ENCODE data around the gene GNG2. TPM values are rescaled to one million over a fixed set of nuclear protein-coding genes. Genes with fewer than 3 reads are reported as not detected.

The GNG2 gene
- total RNA-seq, 4 donors from 2014 or later, result 3.6 to 8.1 (median 7.2) TPM

GRCh38 chr14:51828017-51828797 lies 32.2 kb upstream of the GNG2 start:
- DNase-seq (ENCODE audit: low spot score in 2 of 2), result no peak
- 45% methylated on average over 8 of the region's 8 CpGs for WGBS
- Histone ChIP-seq H3K4me1 (no peaks in the 10 kb centered on the region), H3K36me3 (no peaks in the 10 kb centered on the region), H3K4me3 (no peak overlapping the region), H3K27ac (no peak overlapping the region), H3K9me3 (no peaks in the 10 kb centered on the region), H3K27me3 (no peaks in the 10 kb centered on the region)
- TF ChIP-seq POLR2A (IDR thresholded peaks at IDR 0.05) (no peak), EP300 (IDR thresholded peaks at IDR 0.05) (no peak), POLR2AphosphoS5 (IDR thresholded peaks at IDR 0.05) (no peak)

DNA sequence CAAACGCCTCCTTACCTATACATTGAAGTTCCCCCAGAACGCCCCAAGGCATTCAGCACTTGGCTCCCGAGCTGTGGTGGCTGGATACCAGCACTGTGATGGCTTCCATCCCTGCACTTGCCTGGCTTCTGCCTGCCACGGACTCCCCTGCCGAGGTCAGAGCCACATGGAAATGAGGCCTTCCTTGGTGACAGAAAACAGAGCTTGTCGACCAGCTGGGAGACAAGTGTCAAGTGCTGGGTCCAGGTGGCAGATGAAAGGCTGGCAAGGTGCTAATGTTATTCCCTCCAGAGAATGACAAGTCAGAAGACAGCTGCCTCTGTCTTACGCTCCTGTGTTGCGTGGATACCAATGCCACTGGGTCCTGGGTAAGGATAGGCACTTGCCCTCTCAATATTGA lies 26.2 kb upstream of the GNG2 start:
- no peaks in the 10 kb centered on the region for H3K36me3 ChIP-seq
- TF ChIP-seq, protein P1, sequence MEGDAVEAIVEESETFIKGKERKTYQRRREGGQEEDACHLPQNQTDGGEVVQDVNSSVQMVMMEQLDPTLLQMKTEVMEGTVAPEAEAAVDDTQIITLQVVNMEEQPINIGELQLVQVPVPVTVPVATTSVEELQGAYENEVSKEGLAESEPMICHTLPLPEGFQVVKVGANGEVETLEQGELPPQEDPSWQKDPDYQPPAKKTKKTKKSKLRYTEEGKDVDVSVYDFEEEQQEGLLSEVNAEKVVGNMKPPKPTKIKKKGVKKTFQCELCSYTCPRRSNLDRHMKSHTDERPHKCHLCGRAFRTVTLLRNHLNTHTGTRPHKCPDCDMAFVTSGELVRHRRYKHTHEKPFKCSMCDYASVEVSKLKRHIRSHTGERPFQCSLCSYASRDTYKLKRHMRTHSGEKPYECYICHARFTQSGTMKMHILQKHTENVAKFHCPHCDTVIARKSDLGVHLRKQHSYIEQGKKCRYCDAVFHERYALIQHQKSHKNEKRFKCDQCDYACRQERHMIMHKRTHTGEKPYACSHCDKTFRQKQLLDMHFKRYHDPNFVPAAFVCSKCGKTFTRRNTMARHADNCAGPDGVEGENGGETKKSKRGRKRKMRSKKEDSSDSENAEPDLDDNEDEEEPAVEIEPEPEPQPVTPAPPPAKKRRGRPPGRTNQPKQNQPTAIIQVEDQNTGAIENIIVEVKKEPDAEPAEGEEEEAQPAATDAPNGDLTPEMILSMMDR (IDR thresholded peaks at IDR 0.05), result no peak
- TF ChIP-seq POLR2A (IDR thresholded peaks at IDR 0.05) (no peak), POLR2AphosphoS5 (IDR thresholded peaks at IDR 0.05) (no peak), EP300 (IDR thresholded peaks at IDR 0.05) (no peak)
- no peak overlapping the region for H3K27ac ChIP-seq
- no peaks in the 10 kb centered on the region for H3K27me3 ChIP-seq
- H3K4me1 ChIP-seq, result no peaks in the 10 kb centered on the region
- H3K9me3 ChIP-seq, result no peaks in the 10 kb centered on the region
- no peak overlapping the region for H3K4me3 ChIP-seq
- DNase-seq (ENCODE audit: low spot score in 2 of 2), result no peak
- WGBS, result 54% methylated on average over 8 of the region's 8 CpGs

GRCh38 chr14:51836417-51836816 lies 24.0 kb upstream of the GNG2 start:
- Histone ChIP-seq H3K9me3 (no peaks in the 10 kb centered on the region), H3K4me1 (no peaks in the 10 kb centered on the region), H3K27ac (no peak overlapping the region), H3K4me3 (no peak overlapping the region), H3K27me3 (no peaks in the 10 kb centered on the region), H3K36me3 (no peaks in the 10 kb centered on the region)
- no peak for DNase-seq (ENCODE audit: low spot score in 2 of 2)
- TF ChIP-seq POLR2AphosphoS5 (IDR thresholded peaks at IDR 0.05) (no peak), EP300 (IDR thresholded peaks at IDR 0.05) (no peak)
- TF ChIP-seq, protein P1 (IDR thresholded peaks at IDR 0.05), result no peak

- Histone ChIP-seq H3K36me3 (no peaks in the 10 kb centered on the region), H3K9me3 (no peaks in the 10 kb centered on the region), H3K4me1 (no peaks in the 10 kb centered on the region), H3K4me3 (no peak overlapping the region), H3K27me3 (no peaks in the 10 kb centered on the region), H3K27ac (no peak overlapping the region)
- no peak for DNase-seq (ENCODE audit: low spot score in 2 of 2)
- WGBS, result 78% methylated on average over 6 of the region's 6 CpGs
- no peak for TF ChIP-seq POLR2AphosphoS5 (IDR thresholded peaks at IDR 0.05)
- TF ChIP-seq, protein P1 (IDR thresholded peaks at IDR 0.05), result no peak
- TF ChIP-seq EP300 (IDR thresholded peaks at IDR 0.05), result no peak
- TF ChIP-seq POLR2A (IDR thresholded peaks at IDR 0.05), result no peak
These were observed 16.1 kb upstream of the GNG2 start for GRCh38 chr14:51844081-51844881.

DNA sequence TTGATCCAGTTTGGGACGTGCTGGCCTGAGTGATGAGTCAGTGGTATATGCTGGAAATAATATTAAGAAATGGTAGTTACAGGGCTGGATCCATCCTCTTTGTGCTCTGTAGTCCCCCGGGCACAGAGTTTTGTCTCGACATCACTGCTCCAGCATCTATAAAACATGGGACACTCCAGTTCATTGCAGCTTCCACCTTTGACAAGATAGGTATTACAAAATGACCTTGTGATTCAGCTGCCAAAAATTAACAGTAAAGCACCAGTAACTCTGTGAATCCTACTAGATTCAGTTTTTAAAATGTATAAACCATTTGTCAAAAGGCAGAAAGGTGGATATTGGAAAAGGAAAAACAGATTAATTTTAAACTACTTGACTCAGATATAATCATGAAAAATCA lies 14.6 kb upstream of the GNG2 start:
- no peaks in the 10 kb centered on the region for H3K27me3 ChIP-seq
- H3K4me3 ChIP-seq, result no peak overlapping the region
- WGBS, result 85% methylated on average over 3 of the region's 3 CpGs
- H3K36me3 ChIP-seq, result no peaks in the 10 kb centered on the region
- TF ChIP-seq POLR2A (IDR thresholded peaks at IDR 0.05) (no peak), EP300 (IDR thresholded peaks at IDR 0.05) (no peak), POLR2AphosphoS5 (IDR thresholded peaks at IDR 0.05) (no peak)
- TF ChIP-seq, protein P1 (IDR thresholded peaks at IDR 0.05), result no peak
- DNase-seq (ENCODE audit: low spot score in 2 of 2), result no peak
- no peaks in the 10 kb centered on the region for H3K4me1 ChIP-seq
- H3K9me3 ChIP-seq, result no peaks in the 10 kb centered on the region
- H3K27ac ChIP-seq, result no peak overlapping the region

Measured in suprapubic skin (tissue), 4 donors.